Smooth muscle cell (in vitro differentiated cells): Measurements from ENCODE around the gene STAT5A. TPM values are rescaled to one million over a fixed set of nuclear protein-coding genes. Genes with fewer than 3 reads are reported as not detected.
"Not testable (repeated sequence)": the region's sequence is repeated elsewhere in the genome, so short reads cannot be mapped to it uniquely, and the experiment has no call there.

Source experiments
- DNase-seq: peaks from one replicate; lab custom pipeline; 2025; ENCODE audit not compliant: unreplicated experiment; lab: John Stamatoyannopoulos, UW
- H2AFZ ChIP-seq: fragments of 200-600 bp; sonication (generic); 2 replicates; pipeline ENCODE4 v1.6.0; 2016; ENCODE audit warnings: antibody characterized with exemption, low read depth, mild to moderate bottlenecking
- H3F3A ChIP-seq: fragments of 200-600 bp; sonication (generic); 2 replicates; pipeline ENCODE4 v1.6.0; 2017; ENCODE audit warnings: antibody characterized with exemption, low read depth
- H3K27ac ChIP-seq: fragments of 200-600 bp; sonication (generic); 2 replicates; pipeline ENCODE4 v1.5.1; 2016; ENCODE audit warnings: low read depth, mild to moderate bottlenecking
- H3K27me3 ChIP-seq: fragments of 200-600 bp; sonication (generic); 2 replicates; pipeline ENCODE4 v1.6.1; 2016; ENCODE audit warnings: low read depth, mild to moderate bottlenecking
- H3K36me3 ChIP-seq: fragments of 200-600 bp; sonication (generic); 2 replicates; pipeline ENCODE4 v1.5.1; 2016; ENCODE audit warnings: low read depth
- H3K4me1 ChIP-seq: fragments of 200-600 bp; sonication (generic); 2 replicates; pipeline ENCODE4 v1.5.1; 2016; ENCODE audit warnings: low read depth
- H3K4me2 ChIP-seq: fragments of 200-600 bp; sonication (generic); 2 replicates; pipeline ENCODE4 v1.6.0; 2016; ENCODE audit warnings: mild to moderate bottlenecking
- H3K4me3 ChIP-seq: fragments of 200-600 bp; sonication (generic); 2 replicates; pipeline ENCODE4 v1.5.1; 2016; ENCODE audit warnings: mild to moderate bottlenecking
- H3K79me2 ChIP-seq: fragments of 200-600 bp; sonication (generic); 2 replicates; pipeline ENCODE4 v1.6.0; 2016; ENCODE audit warnings: low read depth, mild to moderate bottlenecking
- H3K9ac ChIP-seq: fragments of 200-600 bp; sonication (generic); 2 replicates; pipeline ENCODE4 v1.6.0; 2016; ENCODE audit warnings: low read depth
- H3K9me3 ChIP-seq: fragments of 200-600 bp; sonication (generic); replicated peaks from 2 replicates; pipeline ENCODE4 v1.5.1; 2016; ENCODE audit warnings: low read depth
- H4K20me1 ChIP-seq: fragments of 200-600 bp; sonication (generic); 2 replicates; pipeline ENCODE4 v1.6.0; 2016; ENCODE audit warnings: low read depth
- WGBS: methylation state at CpG from one replicate; pipeline ENCODE4 v1.1.7; 2016; ENCODE audit warnings: low lambda C conversion rate; 5-methylcytosine and 5-hydroxymethylcytosine counted together
- polyA plus RNA-seq: library from polyadenylated mRNA; unstranded; fragments of >200 nt; fragmentation: Nextera tagmentation; extraction: Ambion mirVana; gene quantifications from 2 replicates; pipeline ENCODE4 v1.2.1, GENCODE V29; 2016
- total RNA-seq: library from RNA; depleted of rRNA; stranded (reverse); fragments of >200 nt; gene quantifications from 2 replicates; pipeline ENCODE4 v1.2.3, GENCODE V29; 2014
- TF ChIP-seq, protein P1 (sequence below): fragments of 200-600 bp; sonication (generic); IDR thresholded peaks from 2 replicates; pipeline ENCODE4 v1.5.1; 2017; ENCODE audit warnings: borderline replicate concordance, mild to moderate bottlenecking, antibody characterized with exemption; ENCODE audit not compliant: insufficient read depth, poor library complexity, severe bottlenecking

STAT5A gene
- total RNA-seq (1.7 and 2.6 TPM in 2 replicates), polyA plus RNA-seq (3.2 and 6.3 TPM in 2 replicates)

DNA sequence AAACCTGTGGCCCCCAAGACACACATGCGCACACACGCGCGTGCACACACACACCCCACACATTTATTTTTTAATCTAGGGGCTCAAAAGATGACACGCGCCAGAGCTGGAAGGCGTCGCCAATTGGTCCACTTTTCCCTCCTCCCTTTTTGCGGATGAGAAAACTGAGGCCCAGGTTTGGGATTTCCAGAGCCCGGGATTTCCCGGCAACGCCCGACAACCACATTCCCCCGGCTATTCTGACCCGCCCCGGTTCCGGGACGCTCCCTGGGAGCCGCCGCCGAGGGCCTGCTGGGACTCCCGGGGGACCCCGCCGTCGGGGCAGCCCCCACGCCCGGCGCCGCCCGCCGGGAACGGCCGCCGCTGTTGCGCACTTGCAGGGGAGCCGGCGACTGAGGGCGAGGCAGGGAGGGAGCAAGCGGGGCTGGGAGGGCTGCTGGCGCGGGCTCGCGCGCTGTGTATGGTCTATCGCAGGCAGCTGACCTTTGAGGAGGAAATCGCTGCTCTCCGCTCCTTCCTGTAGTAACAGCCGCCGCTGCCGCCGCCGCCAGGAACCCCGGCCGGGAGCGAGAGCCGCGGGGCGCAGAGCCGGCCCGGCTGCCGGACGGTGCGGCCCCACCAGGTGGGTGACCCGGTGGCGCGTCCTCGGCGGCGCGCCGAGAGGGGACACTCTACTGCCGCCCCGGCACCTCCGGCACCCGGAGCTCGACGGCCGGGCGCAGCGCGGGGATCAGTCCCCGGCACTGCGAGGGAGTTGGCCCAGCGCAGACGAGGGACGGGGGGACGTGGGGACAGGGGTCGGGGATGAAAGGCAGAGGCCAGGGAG, at the start of gene STAT5A:
STAT5A (plus strand) TSS at position 522 of the 826 bp plus-strand sequence. CDS start 914 bp downstream, outside the sequence.
- Histone ChIP-seq H3K27ac (no peak within 1 kb of the TSS), H2AFZ (peak within 1 kb of the TSS; percentile 79), H3F3A (no peaks in the 10 kb centered on the region), H3K79me2 (no peaks in the 10 kb centered on the region), H4K20me1 (no peaks in the 10 kb centered on the region), H3K36me3 (no peaks in the 10 kb centered on the region), H3K9ac (no peak within 1 kb of the TSS), H3K4me2 (peak within 1 kb of the TSS; percentile 85), H3K27me3 (no peaks in the 10 kb centered on the region), H3K4me3 (peak within 1 kb of the TSS; percentile 62), H3K4me1 (peaks cover 4% of the 10 kb centered on the region), H3K9me3 (no peaks in the 10 kb centered on the region)
- WGBS, result 10% methylated on average over 77 of the region's 88 CpGs
- TF ChIP-seq, protein P1, sequence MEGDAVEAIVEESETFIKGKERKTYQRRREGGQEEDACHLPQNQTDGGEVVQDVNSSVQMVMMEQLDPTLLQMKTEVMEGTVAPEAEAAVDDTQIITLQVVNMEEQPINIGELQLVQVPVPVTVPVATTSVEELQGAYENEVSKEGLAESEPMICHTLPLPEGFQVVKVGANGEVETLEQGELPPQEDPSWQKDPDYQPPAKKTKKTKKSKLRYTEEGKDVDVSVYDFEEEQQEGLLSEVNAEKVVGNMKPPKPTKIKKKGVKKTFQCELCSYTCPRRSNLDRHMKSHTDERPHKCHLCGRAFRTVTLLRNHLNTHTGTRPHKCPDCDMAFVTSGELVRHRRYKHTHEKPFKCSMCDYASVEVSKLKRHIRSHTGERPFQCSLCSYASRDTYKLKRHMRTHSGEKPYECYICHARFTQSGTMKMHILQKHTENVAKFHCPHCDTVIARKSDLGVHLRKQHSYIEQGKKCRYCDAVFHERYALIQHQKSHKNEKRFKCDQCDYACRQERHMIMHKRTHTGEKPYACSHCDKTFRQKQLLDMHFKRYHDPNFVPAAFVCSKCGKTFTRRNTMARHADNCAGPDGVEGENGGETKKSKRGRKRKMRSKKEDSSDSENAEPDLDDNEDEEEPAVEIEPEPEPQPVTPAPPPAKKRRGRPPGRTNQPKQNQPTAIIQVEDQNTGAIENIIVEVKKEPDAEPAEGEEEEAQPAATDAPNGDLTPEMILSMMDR, result no peak
- DNase-seq, result peak; percentile 31

DNA sequence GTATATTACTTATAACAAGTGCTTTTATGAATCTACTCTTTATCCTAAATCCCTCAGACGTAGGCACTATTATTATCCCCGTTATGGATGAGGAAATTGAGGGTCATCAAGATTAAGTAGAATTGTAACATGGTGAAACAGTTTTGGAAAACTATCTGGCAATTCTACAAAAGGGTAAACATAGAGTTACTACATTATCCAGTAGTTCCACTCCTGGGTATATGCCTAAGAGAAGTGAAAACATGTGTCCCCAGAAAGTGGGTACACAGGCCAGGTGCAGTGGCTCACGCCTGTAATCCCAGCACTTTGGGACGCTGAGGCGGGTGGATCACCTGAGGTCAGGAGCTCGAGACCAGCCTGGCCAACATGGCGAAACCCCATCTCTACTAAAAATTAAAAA, 48.7 kb upstream of the STAT5A start:
- peaks cover 52% of the 10 kb centered on the region for H3K79me2 ChIP-seq
- not testable (repeated sequence) for H3K36me3 ChIP-seq, DNase-seq, H3K4me2 ChIP-seq, H3K9me3 ChIP-seq, H3K27ac ChIP-seq, H3F3A ChIP-seq, H3K4me3 ChIP-seq, H3K9ac ChIP-seq, H3K27me3 ChIP-seq, H3K4me1 ChIP-seq, H2AFZ ChIP-seq
- WGBS, result 93% methylated on average over 7 of the region's 7 CpGs
- H4K20me1 ChIP-seq, result peaks cover 62% of the 10 kb centered on the region

GRCh38 chr17:42240201-42240600, 48.1 kb upstream of the STAT5A start:
- Histone ChIP-seq H3F3A (no peaks in the 10 kb centered on the region), H3K27ac (no peak overlapping the region), H3K9ac (no peak overlapping the region), H3K9me3 (no peaks in the 10 kb centered on the region), H4K20me1 (peaks cover 62% of the 10 kb centered on the region), H3K36me3 (no peaks in the 10 kb centered on the region), H3K4me2 (no peak overlapping the region), H3K79me2 (peaks cover 57% of the 10 kb centered on the region), H3K27me3 (no peaks in the 10 kb centered on the region), H2AFZ (no peak overlapping the region), H3K4me3 (no peak overlapping the region), H3K4me1 (peaks cover 5% of the 10 kb centered on the region)
- WGBS, result 97% methylated on average over 5 of the region's 5 CpGs
- no peak for DNase-seq
- TF ChIP-seq, protein P1, result no peak

DNA sequence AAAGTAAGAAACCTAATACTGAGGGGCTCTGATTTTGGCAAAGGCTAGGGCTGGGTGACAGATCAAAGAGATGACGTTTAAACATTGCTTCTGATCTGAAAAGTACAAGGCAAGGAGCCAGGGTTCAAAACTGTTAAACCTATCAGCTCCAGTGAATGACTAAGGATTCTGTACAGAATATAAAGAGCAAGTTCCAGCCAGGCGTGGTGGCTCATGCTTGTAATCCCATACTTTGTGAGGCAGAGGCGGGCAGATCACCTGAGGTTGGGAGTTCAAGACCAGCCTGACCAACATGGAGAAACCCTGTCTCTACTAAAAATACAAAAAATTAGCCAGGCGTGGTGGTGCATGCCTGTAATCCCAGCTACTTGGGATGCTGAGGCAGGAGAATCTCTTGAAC, 47.4 kb upstream of the STAT5A start:
- not testable (repeated sequence) for H2AFZ ChIP-seq, H3K9me3 ChIP-seq, DNase-seq, H3K36me3 ChIP-seq, H3K9ac ChIP-seq, H3F3A ChIP-seq, H3K4me1 ChIP-seq, H3K27me3 ChIP-seq, H3K4me3 ChIP-seq, H3K27ac ChIP-seq, H3K4me2 ChIP-seq
- Histone ChIP-seq H4K20me1 (peaks cover 57% of the 10 kb centered on the region), H3K79me2 (peaks cover 57% of the 10 kb centered on the region)
- WGBS, result 94% methylated on average over 4 of the region's 4 CpGs
